HG03469 (cell line): ENCODE data around the gene WASHC2C.
"Not testable (repeated sequence)": the region's sequence is repeated elsewhere in the genome, so short reads cannot be mapped to it uniquely, and the experiment has no call there.

ENCODE experiments used
- ATAC-seq: cut with Tn5 transposase; IDR thresholded peaks from one replicate; pipeline ENCODE4 v1.9.1; 2021; ENCODE audit warnings: mild to moderate bottlenecking, moderate library complexity, moderate number of reproducible peaks; ENCODE audit not compliant: unreplicated experiment

The WASHC2C gene

GRCh38 chr10:45820107-45820830 lies 93.2 kb downstream of the WASHC2C start:
- ATAC-seq = not testable (repeated sequence)

- ATAC-seq = not testable (repeated sequence)
Measured at GRCh38 chr10:45822918-45823317, 95.9 kb downstream of the WASHC2C start.
